ENCODE results near the gene PPP4R2.
"Not testable (repeated sequence)": the region's sequence is repeated elsewhere in the genome, so short reads cannot be mapped to it uniquely, and the experiment has no call there.

The PPP4R2 gene

GRCh38 chr3:73024836-73025235, 28.2 kb downstream of the PPP4R2 start:
- no peak for DNase-seq (ENCODE audit: low read depth in 2 of 3, low spot score in 2 of 3)

DNA sequence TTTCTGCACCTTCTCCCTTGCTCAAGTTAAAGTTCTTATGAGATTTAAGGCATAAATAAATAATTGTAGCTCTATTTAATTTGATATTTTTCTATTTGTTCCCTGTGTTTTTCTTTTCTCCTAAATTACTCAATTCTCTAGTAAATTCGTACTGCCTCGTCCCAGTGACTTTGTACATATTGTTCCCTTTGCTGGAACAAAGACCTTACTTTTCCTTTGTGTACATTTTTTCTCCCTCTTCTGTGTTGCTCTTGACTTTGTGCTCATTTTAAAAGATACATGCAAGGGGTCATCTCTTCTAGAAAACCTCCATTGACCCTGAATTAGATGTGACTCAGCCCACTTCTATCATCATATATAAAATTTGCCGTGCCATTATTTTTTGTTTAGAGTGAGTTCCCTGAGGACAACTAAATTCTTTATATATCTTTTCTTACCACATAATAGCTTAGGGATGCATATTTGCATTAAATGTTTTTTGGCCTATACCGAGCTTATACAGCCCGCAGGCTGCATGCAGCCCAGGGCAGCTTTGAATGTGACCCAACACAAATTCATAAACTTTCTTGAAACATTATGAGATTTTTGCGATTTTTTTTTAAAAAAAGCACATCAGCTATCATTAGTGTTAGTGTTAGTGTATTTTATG, 29.6 kb downstream of the PPP4R2 start:
- no peak for DNase-seq (ENCODE audit: low read depth in 2 of 3, low spot score in 2 of 3)

DNA sequence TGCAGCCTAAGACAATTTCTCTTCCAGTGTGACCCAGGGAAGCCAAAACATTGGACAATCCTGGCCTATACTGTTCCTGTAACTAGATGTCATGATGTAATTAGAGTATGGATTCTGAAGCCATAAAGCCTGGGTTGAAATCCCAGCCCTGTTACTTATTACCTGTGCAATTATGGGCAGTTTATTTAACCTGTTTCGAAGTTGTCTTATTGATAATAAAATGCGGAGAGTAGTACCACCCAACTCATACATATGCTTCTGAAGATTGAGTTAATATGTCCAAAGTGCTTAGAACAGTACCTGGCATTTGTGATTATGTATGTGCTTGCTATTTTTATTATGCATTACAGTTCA, 30.1 kb downstream of the PPP4R2 start:
- DNase-seq (ENCODE audit: low read depth in 2 of 3, low spot score in 2 of 3): no peak

GRCh38 chr3:73028803-73029202, 32.2 kb downstream of the PPP4R2 start:
- DNase-seq (ENCODE audit: low read depth in 2 of 3, low spot score in 2 of 3): no peak

GRCh38 chr3:73029321-73029796, 32.7 kb downstream of the PPP4R2 start:
- DNase-seq (ENCODE audit: low read depth in 2 of 3, low spot score in 2 of 3): no peak

DNA sequence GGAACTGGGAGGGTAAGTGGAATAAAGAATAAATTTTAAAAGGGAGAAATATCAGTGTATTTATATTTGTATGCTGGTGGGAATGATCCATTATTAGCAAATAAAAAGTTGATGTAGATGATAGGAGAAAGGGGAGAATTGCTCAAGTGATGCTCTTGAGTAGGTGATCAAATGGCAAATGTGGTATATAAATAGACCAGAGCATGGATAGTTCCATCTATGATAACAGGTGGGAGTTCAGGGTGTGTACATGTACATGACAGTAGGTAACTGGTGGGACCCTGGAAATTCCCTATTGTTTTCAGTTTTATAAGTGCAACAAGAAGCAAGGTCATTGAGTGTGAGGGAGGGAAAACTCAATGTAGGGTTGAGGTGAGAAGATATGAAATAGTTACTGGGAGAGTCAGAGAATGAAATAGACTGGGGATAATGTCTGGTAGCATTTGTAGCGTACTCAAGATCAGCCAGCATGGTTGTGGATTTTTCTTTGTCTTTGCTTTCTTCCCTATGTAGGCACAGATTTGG, 33.5 kb downstream of the PPP4R2 start:
- DNase-seq (ENCODE audit: low read depth in 2 of 3, low spot score in 2 of 3): no peak

GRCh38 chr3:73031573-73032103, 35.0 kb downstream of the PPP4R2 start:
- no peak for DNase-seq (ENCODE audit: low read depth in 2 of 3, low spot score in 2 of 3)

DNA sequence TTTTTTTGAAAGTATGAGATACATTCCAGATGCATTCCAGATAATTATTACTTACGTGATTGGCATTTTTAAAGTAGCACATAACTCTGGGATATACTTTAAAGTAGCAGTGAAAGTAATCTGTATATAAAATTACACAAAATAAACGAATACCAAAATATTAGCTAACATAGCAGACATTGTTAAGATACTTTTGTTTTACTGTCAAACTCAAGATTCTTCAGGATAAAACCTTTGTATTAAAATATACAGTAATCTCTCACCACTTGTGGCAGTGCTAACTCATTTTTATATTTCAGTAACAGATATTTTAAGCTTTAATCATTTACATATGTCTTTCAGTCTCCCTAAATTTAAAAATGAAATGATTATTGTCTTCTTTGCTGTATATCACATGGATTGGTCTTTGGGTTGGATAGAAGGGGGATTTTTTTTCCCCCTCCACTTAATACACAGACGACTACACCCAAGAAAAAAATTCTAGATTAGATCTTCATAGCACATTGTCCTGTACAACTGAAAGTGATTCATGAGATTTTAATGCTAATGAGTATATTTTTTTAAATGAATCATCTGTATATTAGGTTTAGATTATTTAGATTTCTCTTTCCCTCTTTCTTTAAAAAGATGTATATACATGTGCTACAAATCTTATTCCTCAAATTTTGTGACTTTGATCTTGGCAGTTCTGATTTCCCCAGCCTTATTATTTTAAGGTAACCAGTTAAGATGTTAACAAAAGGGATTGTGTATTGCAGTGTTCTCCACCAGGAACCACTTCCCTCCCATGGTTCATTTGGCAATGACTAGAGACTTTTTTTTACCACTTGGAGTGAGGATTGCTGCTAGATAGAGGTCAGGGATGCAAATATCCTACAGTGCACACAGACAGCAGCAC, 40.3 kb downstream of the PPP4R2 start:
- no peak for DNase-seq (ENCODE audit: low read depth in 2 of 3, low spot score in 2 of 3)

DNA sequence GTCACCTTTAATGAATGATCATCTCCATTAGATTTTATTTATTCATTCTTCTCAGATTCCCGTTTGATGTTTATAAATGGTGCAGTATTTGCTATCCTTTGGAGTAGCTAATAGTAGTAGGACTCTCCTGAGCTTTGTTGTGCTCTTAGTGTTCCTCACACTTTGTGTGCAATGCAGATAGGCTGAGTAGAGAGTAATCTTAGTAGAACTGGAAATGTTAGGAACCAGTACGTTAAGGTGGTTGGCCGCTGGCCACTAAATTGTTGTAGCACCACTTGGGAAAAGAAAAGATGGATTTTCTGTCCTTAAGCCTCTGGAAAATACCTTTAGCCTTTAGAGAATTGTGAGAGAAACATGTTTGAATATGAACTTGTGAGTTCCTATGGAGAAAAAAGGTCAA, 44.9 kb downstream of the PPP4R2 start:
- DNase-seq (ENCODE audit: low read depth in 2 of 3, low spot score in 2 of 3): no peak

DNA sequence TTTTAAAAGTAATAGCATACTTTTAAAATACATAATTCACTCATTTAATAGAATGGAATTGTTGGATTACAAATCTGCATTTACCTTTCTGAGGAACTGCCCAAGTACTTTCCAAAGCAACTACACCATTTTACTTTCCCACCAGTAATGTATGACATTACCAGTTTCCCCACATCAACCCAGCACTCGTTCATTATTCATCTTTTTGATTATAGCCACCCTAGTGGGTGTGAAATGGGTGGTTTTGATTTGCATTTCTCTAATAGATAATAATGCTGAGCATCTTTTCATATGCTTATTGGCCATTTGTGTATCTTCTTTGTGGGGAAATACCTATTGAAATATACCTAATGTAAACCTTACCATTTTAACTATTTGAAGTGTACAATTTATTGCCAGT, 46.8 kb downstream of the PPP4R2 start:
- no peak for DNase-seq (ENCODE audit: low read depth in 2 of 3, low spot score in 2 of 3)

GRCh38 chr3:73045391-73045790, 48.8 kb downstream of the PPP4R2 start:
- no peak for DNase-seq (ENCODE audit: low read depth in 2 of 3, low spot score in 2 of 3)

GRCh38 chr3:73046195-73046594, 49.6 kb downstream of the PPP4R2 start:
- DNase-seq (ENCODE audit: low read depth in 2 of 3, low spot score in 2 of 3): no peak

- DNase-seq (ENCODE audit: low read depth in 2 of 3, low spot score in 2 of 3): no peak
Measured at GRCh38 chr3:73049319-73049718, 52.7 kb downstream of the PPP4R2 start.

DNA sequence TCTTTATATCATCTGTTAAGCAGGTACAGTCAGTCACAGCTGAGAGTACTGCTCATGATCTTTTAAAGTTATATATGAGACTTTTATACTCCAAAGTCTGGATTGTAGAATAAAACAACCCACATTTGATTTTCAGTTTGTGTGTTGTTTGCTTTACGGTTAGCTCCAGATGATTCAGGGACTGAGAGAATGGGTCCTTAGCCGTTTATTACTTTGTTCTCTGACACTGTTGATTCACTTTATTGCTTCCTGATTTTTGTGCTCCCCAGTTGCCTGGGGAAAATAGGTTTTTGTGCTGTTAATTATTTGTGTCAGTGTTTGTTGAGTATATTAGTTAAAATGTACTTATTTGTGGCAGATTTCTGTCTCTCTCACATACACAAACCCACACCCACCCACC, 56.2 kb downstream of the PPP4R2 start:
- DNase-seq (ENCODE audit: low read depth in 2 of 3, low spot score in 2 of 3): no peak

DNA sequence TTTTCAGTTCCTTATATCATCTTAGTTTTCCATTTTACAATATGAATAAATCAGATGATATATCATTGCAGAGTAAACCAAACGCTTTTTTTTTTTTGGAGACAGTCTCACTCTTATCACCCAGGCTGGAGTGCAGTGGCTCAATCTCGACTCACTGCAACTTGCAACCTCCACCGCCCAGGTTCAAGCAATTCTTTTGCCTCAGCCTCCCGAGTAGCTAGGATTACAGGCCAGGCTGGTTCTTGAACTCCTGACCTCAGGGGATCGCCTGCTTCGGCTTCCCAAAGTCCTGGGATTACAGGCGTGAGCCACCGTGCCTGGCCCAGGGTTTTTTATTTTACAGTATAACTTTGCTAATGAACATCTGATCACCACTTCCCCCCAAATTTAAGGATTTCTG, 59.0 kb downstream of the PPP4R2 start:
- DNase-seq (ENCODE audit: low read depth in 2 of 3, low spot score in 2 of 3): no peak

- no peak for DNase-seq (ENCODE audit: low read depth in 2 of 3, low spot score in 2 of 3)
Measured at GRCh38 chr3:73056014-73056844, 59.6 kb downstream of the PPP4R2 start.

GRCh38 chr3:73056845-73057150, 60.2 kb downstream of the PPP4R2 start:
- DNase-seq (ENCODE audit: low read depth in 2 of 3, low spot score in 2 of 3): no peak

- DNase-seq (ENCODE audit: low read depth in 2 of 3, low spot score in 2 of 3): no peak
Measured at GRCh38 chr3:73060302-73060723, 63.7 kb downstream of the PPP4R2 start.

GRCh38 chr3:73061416-73061815, 64.8 kb downstream of the PPP4R2 start, which contains the start of gene EBLN2:
EBLN2 (plus strand) TSS chr3:73061659; CDS start chr3:73062082, 423 bp downstream.
- DNase-seq (ENCODE audit: low read depth in 2 of 3, low spot score in 2 of 3): no peak

DNA sequence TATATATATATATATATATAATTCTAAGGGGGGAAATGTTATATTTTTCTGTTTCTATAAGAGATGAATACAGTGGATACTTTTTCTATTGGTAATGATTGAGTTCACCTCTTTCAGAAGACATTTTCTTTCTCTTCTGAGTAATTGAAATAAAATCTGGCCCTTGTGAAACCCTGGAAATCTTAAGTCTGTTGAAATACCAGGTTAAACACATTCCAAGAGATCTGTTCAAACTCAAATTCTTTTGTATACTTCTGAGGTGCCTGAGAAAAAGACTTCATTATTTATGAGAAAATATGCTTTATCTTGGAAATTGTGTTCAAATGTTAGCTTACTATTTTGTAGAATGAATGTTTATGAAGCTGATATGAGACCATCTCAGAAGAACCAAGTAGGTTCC, 69.6 kb downstream of the PPP4R2 start:
- not testable (repeated sequence) for DNase-seq (ENCODE audit: low read depth in 2 of 3, low spot score in 2 of 3)

DNA sequence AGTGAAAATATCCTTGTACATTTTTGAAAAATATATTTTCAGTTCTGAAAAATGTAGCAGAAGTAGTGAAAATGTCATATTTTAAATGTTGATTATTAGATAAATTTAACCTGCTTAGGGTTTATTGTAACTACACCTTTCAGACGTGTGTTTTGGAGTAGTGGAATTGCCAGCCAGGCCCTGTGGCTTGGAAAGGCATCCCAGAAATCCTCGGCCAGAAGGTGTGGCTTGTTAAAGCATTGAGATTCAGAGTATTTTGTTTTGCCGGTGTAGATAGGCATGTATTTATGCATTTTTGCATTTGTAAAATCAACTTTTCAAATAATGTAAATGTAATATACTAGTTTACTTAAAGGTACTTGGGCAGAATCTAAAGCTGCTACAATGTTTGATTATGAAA, 71.8 kb downstream of the PPP4R2 start:
- no peak for DNase-seq (ENCODE audit: low read depth in 2 of 3, low spot score in 2 of 3)

Measured in activated CD8-positive, alpha-beta memory T cell treated with anti-CD3 and anti-CD28 coated beads for 48 hours (primary cell).